GM11168 (cell line): ENCODE results near the gene AUNIP.

ENCODE experiments used
- in situ Hi-C: fragments of 300-500 bp; cut with MboI; formaldehyde crosslinking; loops from one replicate; pipeline ENCODE4 v1.12.0; 2022; ENCODE audit warnings: low sequenced_read_pairs; ENCODE audit not compliant: unreplicated experiment

The AUNIP gene

GRCh38 chr1:25834894-25835293 is 24.4 kb downstream of the AUNIP start:
- in situ Hi-C loops: no loop called here

- in situ Hi-C loops: no loop called here
These were observed 26.1 kb downstream of the AUNIP start for GRCh38 chr1:25833158-25833557.

GRCh38 chr1:25832336-25833037 is 26.8 kb downstream of the AUNIP start:
- in situ Hi-C loops: no loop called here

GRCh38 chr1:25831569-25832196 is 27.6 kb downstream of the AUNIP start:
- in situ Hi-C loops: no loop called here

- in situ Hi-C loops: no loop called here
These were observed 30.2 kb downstream of the AUNIP start for GRCh38 chr1:25829046-25829445.

GRCh38 chr1:25828491-25828890 is 30.8 kb downstream of the AUNIP start:
- in situ Hi-C loops: no loop called here

GRCh38 chr1:25826571-25826970 is 32.7 kb downstream of the AUNIP start:
- in situ Hi-C loops: no loop called here

- in situ Hi-C loops: no loop called here
These were observed 33.7 kb downstream of the AUNIP start for GRCh38 chr1:25825605-25826004.

GRCh38 chr1:25821630-25822091 is 37.6 kb downstream of the AUNIP start:
- in situ Hi-C loops: loop anchor here (25.0 kb wide), 2 partner anchors 409 to 584 kb away; partner anchors contain the start of genes RHCE, RSRP1 and SYF2

- in situ Hi-C loops: loop anchor here (25.0 kb wide), 2 partner anchors 409 to 584 kb away; partner anchors contain the start of genes RHCE, RSRP1 and SYF2
These were observed 38.2 kb downstream of the AUNIP start for GRCh38 chr1:25821112-25821476.

GRCh38 chr1:25820247-25821111 is 38.8 kb downstream of the AUNIP start:
- in situ Hi-C loops: loop anchor here (25.0 kb wide), 2 partner anchors 408 to 583 kb away; partner anchors contain the start of genes RHCE, RSRP1 and SYF2

- in situ Hi-C loops: loop anchor here (10.0 to 25.0 kb wide), 3 partner anchors 295 to 582 kb away; partner anchors contain the start of genes RHCE, RSRP1 and SYF2
These were observed 39.6 kb downstream of the AUNIP start, which contains the start of gene MTFR1L for GRCh38 chr1:25819491-25820246. Gene MTFR1L (plus strand): TSS chr1:25819954. CDS start chr1:25823105, 3,151 bp downstream.

GRCh38 chr1:25818569-25818968 is 40.7 kb downstream of the AUNIP start:
- in situ Hi-C loops: loop anchor here (10.0 to 25.0 kb wide), 3 partner anchors 294 to 581 kb away; partner anchors contain the start of genes RHCE, RSRP1 and SYF2

GRCh38 chr1:25817840-25818501 is 41.3 kb downstream of the AUNIP start:
- in situ Hi-C loops: loop anchor here (10.0 to 25.0 kb wide), 3 partner anchors 293 to 581 kb away; partner anchors contain the start of genes RHCE, RSRP1 and SYF2

GRCh38 chr1:25816112-25816718 is 43.0 kb downstream of the AUNIP start:
- in situ Hi-C loops: loop anchor here (10.0 to 25.0 kb wide), 3 partner anchors 291 to 579 kb away; partner anchors contain the start of genes RHCE, RSRP1 and SYF2

GRCh38 chr1:25815208-25816111 is 43.8 kb downstream of the AUNIP start:
- in situ Hi-C loops: loop anchor here (10.0 to 25.0 kb wide), 3 partner anchors 291 to 578 kb away; partner anchors contain the start of genes RHCE, RSRP1 and SYF2

- in situ Hi-C loops: loop anchor here (10.0 to 25.0 kb wide), 3 partner anchors 290 to 577 kb away; partner anchors contain the start of genes RHCE, RSRP1 and SYF2
These were observed 44.6 kb downstream of the AUNIP start for GRCh38 chr1:25814549-25815087.
